HEK293T (cell line): Measurements from ENCODE around the gene COL12A1.

Experiments
- CTCF ChIA-PET: fragments of 350-600 bp; formaldehyde crosslinking; extraction: SDS; loops from one replicate; lab custom pipeline; 2021; ENCODE audit warnings: antibody characterized with exemption, inconsistent platforms; lab: Yijun Ruan, JAX
- POLR2A ChIA-PET: fragments of 350-600 bp; formaldehyde crosslinking; extraction: SDS; loops from one replicate; lab custom pipeline; 2020; ENCODE audit warnings: antibody characterized with exemption, inconsistent platforms; lab: Yijun Ruan, JAX
- DNase-seq: peaks from one replicate; pipeline ENCODE4 v3.0.0; 2012; ENCODE audit warnings: mixed read lengths; ENCODE audit errors: extremely low spot score
- ARNT ChIP-seq: fragments of 450-650 bp; IDR thresholded peaks from 2 replicates; pipeline ENCODE4 v1.6.1; 2017; ENCODE audit warnings: mild to moderate bottlenecking
- BHLHE40 ChIP-seq: fragments of 450-650 bp; IDR thresholded peaks from 2 replicates; pipeline ENCODE4 v1.6.1; 2016; ENCODE audit warnings: mild to moderate bottlenecking, moderate library complexity, borderline replicate concordance
- CTBP1 ChIP-seq: fragments of 450-650 bp; IDR thresholded peaks from 2 replicates; pipeline ENCODE4 v1.6.1; 2016; ENCODE audit warnings: borderline replicate concordance
- ELF4 ChIP-seq: fragments of 450-650 bp; IDR thresholded peaks from 2 replicates; pipeline ENCODE4 v1.6.1; 2017; ENCODE audit warnings: antibody characterized with exemption
- FOXA1 ChIP-seq: fragments of 450-650 bp; IDR thresholded peaks from 2 replicates; pipeline ENCODE4 v1.6.1; 2016; ENCODE audit warnings: mild to moderate bottlenecking
- FOXK2 ChIP-seq: fragments of 450-650 bp; IDR thresholded peaks from 2 replicates; pipeline ENCODE4 v1.6.1; 2016; ENCODE audit warnings: mild to moderate bottlenecking
- FOXM1 ChIP-seq: fragments of 450-650 bp; IDR thresholded peaks from 2 replicates; pipeline ENCODE4 v1.6.1; 2017; ENCODE audit warnings: mild to moderate bottlenecking, borderline replicate concordance
- HDGF ChIP-seq: fragments of 450-650 bp; IDR thresholded peaks from 2 replicates; pipeline ENCODE4 v1.6.1; 2017; ENCODE audit warnings: antibody characterized with exemption, borderline replicate concordance
- L3MBTL2 ChIP-seq: fragments of 450-650 bp; conservative IDR thresholded peaks from 2 replicates; pipeline ENCODE4 v1.6.1; 2016; ENCODE audit warnings: mild to moderate bottlenecking
- LEF1 ChIP-seq: fragments of 450-650 bp; IDR thresholded peaks from 2 replicates; pipeline ENCODE4 v1.6.1; 2017; ENCODE audit warnings: mild to moderate bottlenecking, borderline replicate concordance
- NFRKB ChIP-seq: fragments of 450-650 bp; IDR thresholded peaks from 2 replicates; pipeline ENCODE4 v1.6.1; 2016; ENCODE audit warnings: mild to moderate bottlenecking, moderate library complexity
- PKNOX1 ChIP-seq: fragments of 450-650 bp; IDR thresholded peaks from 2 replicates; pipeline ENCODE4 v1.6.1; 2016
- SP1 ChIP-seq: fragments of 450-650 bp; IDR thresholded peaks from 2 replicates; pipeline ENCODE4 v1.6.1; 2017
- SUZ12 ChIP-seq: fragments of 450-650 bp; IDR thresholded peaks from 2 replicates; pipeline ENCODE4 v1.6.1; 2016; ENCODE audit warnings: mild to moderate bottlenecking
- TARDBP ChIP-seq: fragments of 450-650 bp; IDR thresholded peaks from 2 replicates; pipeline ENCODE4 v1.6.1; 2016
- ZNF384 ChIP-seq: fragments of 450-650 bp; IDR thresholded peaks from 2 replicates; pipeline ENCODE4 v1.6.1; 2016

COL12A1 gene

GRCh38 chr6:75084872-75085381 lies 120.9 kb downstream of the COL12A1 start:
- ChIA-PET CTCF (no interaction called here), POLR2A (no interaction called here)
- DNase-seq = no peak
- TF ChIP-seq L3MBTL2 (no peak), SUZ12 (no peak), ELF4 (no peak), SP1 (no peak), CTBP1 (no peak), FOXK2 (no peak), NFRKB (no peak), TARDBP (no peak), ZNF384 (no peak), FOXA1 (no peak), HDGF (no peak), ARNT (no peak)

GRCh38 chr6:75084018-75084417 lies 121.8 kb downstream of the COL12A1 start:
- POLR2A ChIA-PET = no interaction called here
- CTCF ChIA-PET = no interaction called here
- DNase-seq = no peak
- TF ChIP-seq FOXK2 (no peak), CTBP1 (no peak), SUZ12 (no peak), FOXA1 (no peak), HDGF (no peak), FOXM1 (no peak), TARDBP (no peak), SP1 (no peak), BHLHE40 (no peak), ZNF384 (no peak), L3MBTL2 (no peak), ARNT (no peak), NFRKB (no peak), PKNOX1 (no peak), ELF4 (no peak), LEF1 (no peak)

- TF ChIP-seq FOXM1 (no peak), L3MBTL2 (no peak), PKNOX1 (no peak), CTBP1 (no peak), SP1 (no peak), HDGF (no peak), ZNF384 (no peak), SUZ12 (no peak), BHLHE40 (no peak), LEF1 (no peak), TARDBP (no peak), NFRKB (no peak), ARNT (no peak), FOXA1 (no peak), ELF4 (no peak), FOXK2 (no peak)
- no peak for DNase-seq
- CTCF ChIA-PET = no interaction called here
- POLR2A ChIA-PET = no interaction called here
Measured at GRCh38 chr6:75081921-75082320, 123.9 kb downstream of the COL12A1 start.

GRCh38 chr6:75081047-75081446 lies 124.8 kb downstream of the COL12A1 start:
- ChIA-PET CTCF (no interaction called here), POLR2A (no interaction called here)
- no peak for DNase-seq
- TF ChIP-seq ARNT = no peak
- TF ChIP-seq SUZ12 = no peak
- TF ChIP-seq HDGF = no peak
- no peak for TF ChIP-seq FOXA1
- TF ChIP-seq TARDBP = no peak
- no peak for TF ChIP-seq LEF1
- TF ChIP-seq ZNF384 = no peak

- no peak for DNase-seq
- CTCF ChIA-PET = no interaction called here
- no peak for TF ChIP-seq ARNT
- TF ChIP-seq ZNF384 = no peak
- TF ChIP-seq NFRKB = no peak
- TF ChIP-seq ELF4 = no peak
- TF ChIP-seq FOXK2 = no peak
- no peak for TF ChIP-seq BHLHE40
- no peak for TF ChIP-seq LEF1
- TF ChIP-seq CTBP1 = no peak
- POLR2A ChIA-PET = no interaction called here
Measured at GRCh38 chr6:75079589-75079988, 126.3 kb downstream of the COL12A1 start.

- TF ChIP-seq TARDBP (no peak), HDGF (no peak), ELF4 (no peak), ARNT (no peak), SUZ12 (no peak), CTBP1 (no peak), L3MBTL2 (no peak)
- POLR2A ChIA-PET = no interaction called here
Measured at GRCh38 chr6:75077701-75078100, 128.2 kb downstream of the COL12A1 start.

GRCh38 chr6:75076009-75076408 lies 129.8 kb downstream of the COL12A1 start:
- no peak for DNase-seq
- POLR2A ChIA-PET = no interaction called here
- no peak for TF ChIP-seq NFRKB
- TF ChIP-seq ZNF384 = no peak
- TF ChIP-seq HDGF = no peak
- TF ChIP-seq LEF1 = no peak
- TF ChIP-seq SP1 = no peak
- TF ChIP-seq L3MBTL2 = no peak
- no peak for TF ChIP-seq CTBP1
- TF ChIP-seq BHLHE40 = no peak
- TF ChIP-seq TARDBP = no peak
- no peak for TF ChIP-seq PKNOX1
- TF ChIP-seq ELF4 = no peak
- CTCF ChIA-PET = no interaction called here

More at GRCh38 chr6:75077701-75078100, 128.2 kb downstream of the COL12A1 start:
- no peak for DNase-seq
- CTCF ChIA-PET = no interaction called here
